IPS DF 4.7 (cell line): ENCODE measurements around the gene MXRA5.
"Not testable (repeated sequence)": the region's sequence is repeated elsewhere in the genome, so short reads cannot be mapped to it uniquely, and the experiment has no call there.

Experiments used
- DNase-seq: peaks from one replicate; pipeline ENCODE4 v3.0.0-alpha.2; 2013; ENCODE audit warnings: low spot score; ENCODE audit errors: extremely low read depth

MXRA5 gene

DNA sequence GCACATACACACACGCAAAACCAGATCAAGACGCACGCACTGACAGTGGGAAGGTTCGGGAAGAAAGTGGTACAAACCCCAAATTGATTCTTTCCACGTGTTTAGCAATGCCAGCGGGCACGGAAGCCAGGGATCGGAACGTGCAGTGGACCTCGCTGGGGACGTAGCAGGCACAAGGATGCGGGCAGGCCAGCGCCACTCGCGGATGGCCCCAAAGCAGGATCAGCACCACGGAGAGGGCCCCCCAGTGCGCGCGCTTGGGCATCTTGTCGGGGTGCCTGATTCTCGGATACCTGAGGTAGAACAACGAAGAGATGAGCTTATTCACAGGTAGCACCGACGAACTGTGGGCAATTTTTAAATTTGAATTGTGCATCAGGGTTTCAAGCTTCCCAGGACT, 2.9 kb downstream of the MXRA5 start:
- DNase-seq: not testable (repeated sequence)

DNA sequence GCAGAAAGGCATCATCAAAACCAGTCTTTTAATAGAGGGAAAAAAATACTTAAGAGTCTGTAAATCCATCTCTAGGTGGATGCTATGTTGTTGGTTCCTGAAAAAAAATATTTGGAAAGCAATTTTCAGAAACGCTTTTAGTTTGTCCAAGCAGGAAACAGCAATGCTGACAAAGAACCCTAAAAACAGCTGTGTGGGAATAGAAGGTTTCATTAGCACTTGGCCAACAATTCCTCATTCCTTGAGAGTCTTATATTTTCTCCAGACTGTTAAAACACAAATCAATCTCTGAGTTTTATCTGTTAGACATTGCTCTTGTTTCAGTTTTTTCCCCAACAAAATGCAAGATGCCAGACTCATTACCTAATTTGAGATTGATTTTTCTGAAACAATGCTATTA, 6.4 kb downstream of the MXRA5 start:
- no peak for DNase-seq

DNA sequence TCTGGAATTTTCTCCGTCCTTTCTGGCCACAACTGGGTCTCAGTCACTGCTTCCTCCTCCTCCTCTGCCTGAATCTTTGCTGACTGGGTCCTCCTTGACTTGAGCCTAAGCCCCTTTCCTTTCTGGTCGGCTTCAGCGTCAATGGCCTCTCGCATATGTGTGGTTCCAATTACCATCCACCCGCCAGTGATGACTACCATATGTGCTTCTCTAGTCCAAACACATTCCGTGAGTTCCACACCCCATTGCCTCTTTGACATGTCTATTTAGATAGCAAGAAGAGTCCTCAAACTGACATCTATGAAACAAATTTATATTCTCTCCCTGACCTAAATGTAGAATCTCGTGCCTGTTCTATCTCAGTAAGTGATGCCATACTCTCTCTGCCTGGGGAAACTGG, 19.8 kb downstream of the MXRA5 start:
- DNase-seq: no peak

DNA sequence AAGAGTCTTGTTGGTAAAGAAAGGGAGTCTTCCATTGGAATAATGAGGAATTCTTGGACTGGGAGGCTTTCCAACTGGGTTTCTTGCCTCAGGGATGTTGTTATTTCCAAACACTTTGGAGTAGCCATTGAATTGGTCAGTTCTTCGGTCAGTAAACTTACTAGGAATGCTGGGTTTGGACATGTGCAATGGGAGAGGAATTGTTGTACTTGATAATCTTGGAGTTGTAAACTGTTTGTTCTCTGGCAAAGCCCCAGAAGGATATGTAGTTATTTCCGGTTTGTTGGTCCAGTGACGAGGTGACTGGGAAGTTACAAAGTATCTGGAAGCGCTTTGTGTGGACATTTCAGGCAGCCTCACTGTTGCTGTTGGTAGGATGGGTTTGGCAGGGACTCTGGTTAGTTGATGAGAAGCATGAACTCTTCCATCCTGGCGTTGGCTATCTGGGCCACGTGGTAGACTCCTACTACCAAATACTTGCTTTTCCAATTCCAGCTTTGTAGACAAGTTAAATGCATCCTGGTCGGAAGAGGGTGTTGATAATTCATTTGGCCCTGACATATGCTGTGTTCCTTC, 25.9 kb downstream of the MXRA5 start:
- no peak for DNase-seq

DNA sequence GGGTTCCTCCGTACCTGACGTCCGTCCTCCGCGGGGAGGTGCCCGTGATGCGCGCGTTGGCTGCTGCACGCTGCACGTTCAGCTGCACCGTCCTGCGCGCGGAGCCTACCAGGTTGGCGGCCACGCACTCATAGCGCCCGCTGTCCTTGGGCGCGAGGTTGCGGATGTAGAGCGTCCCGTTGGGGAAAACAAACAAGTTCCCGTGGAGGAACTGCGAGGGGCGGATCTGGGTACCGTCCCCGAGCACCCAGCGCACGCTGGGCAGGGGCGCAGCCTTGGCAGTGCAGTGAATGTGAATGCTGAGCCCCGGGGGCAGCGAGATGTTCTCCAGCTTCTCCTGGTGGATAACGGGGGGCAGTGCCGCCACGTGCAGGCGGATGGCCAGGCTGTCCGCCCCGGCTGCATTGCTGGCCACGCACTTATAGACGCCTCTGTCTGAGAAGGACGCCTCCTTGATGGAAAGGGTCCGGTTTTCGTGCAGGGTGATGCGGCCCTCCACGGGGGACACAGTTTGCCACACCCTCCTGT, 29.2 kb downstream of the MXRA5 start:
- DNase-seq: no peak

DNA sequence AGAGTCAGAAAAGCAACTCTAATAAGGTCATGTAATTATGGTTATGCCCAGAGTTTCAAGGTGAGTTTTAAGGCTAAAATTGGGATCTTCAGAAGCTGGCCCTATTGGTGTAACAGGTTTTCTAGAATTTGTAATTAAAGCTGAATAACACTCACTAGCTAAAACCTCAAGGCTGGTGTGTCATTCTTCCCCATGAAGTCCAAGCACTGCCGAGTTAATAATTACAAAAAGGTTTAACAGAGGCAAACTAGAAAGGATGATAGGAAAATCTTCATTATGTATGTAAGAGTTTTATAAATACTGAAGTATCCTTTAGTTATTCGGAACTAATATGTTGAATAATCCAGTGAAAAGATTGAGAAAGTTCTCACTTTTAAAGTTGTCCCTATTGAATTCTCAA, 34.3 kb downstream of the MXRA5 start:
- no peak for DNase-seq

DNA sequence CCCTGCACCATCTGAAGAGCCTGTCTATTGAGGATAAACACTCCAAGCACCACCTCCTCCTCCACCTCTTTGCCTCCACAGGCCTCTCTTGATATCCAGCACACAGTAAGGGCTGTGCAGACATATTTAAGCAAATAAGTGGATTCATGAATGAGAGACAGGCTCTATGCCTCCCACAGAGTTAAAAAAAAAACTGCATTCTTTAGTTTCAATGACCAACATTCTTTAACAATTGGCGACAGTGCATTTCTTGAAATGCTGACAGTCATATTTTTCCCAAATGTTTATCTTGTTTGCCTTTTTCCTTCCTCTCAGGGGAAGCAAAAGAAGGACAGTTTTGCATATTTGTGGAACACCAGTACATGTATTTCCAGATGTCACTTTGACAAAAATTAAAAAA, 38.6 kb downstream of the MXRA5 start:
- no peak for DNase-seq

DNA sequence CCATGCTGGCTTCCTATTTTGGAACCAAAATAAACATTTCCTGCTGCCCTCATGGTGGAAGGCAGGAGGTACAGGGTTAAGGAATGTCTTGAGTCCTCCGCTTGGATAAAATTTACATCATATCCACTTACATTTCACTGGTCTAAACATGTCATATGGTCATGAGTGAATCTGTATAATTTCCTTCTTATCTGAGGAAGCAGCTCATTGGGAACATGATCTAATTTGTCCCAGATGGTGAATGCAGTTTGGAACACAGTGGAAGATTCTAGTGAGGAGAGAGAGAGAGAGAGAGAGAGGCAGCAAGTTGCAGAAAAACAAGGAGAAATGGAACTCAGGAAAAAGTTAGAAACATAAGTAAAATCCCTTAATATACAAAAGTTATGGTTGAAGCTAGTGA, 46.8 kb downstream of the MXRA5 start:
- no peak for DNase-seq

DNA sequence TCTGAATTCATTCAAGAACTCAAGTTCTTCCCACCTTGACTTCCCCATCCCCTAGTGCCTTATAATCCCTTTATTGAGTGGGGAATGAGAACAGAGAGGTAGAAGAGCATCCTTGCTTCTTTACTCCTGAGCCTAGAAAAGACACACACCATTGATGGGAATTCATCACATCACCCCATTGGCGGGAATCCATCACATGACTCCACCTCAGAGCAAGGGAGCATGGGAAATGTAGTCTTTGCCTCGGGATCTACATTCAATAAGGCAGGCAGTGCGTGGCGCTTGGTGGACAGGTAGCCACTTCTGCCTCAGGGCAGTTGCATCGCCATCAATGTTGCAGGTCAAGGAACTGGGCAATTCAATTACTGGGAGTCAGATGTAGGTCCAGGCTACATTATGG, 50.7 kb downstream of the MXRA5 start:
- DNase-seq: peak; percentile 1

DNA sequence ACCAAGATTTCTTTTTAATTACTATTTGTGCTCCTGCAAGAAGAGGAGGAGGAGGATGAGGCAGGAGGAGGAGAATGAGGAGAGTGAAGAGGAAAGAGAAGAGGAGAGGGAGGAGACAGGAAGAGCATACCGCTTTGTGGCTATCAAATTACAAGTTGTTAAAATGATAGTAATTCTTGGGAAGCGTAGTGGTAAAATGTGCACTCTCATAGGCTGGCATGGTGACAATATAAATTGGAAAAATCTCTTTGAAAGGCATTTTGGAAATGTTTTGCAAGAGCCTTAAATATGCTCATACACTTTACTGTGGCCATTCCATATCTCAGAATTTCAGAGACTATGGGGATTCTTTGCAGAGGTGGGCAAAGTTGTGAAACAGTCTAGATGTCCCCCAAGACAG, 53.2 kb downstream of the MXRA5 start:
- DNase-seq: no peak

DNA sequence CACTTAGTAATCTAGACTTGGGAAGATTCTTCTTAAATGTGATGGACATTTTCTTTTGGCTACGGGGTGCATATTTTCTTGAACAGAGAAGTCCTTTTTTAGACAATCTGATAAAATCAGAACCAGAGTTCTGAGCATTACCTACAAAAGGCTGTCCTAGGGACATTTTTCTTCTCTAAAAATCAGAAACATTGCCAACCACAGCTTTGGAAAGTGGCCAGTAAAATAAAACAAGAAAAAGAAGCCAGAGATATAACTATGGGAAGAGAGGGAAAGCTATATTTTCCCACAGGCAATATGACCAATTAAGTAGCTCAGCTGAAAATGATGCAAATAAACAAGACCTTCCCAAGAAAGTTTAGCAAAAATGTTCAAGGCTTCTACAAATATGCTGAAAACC, 55.9 kb downstream of the MXRA5 start:
- no peak for DNase-seq

DNA sequence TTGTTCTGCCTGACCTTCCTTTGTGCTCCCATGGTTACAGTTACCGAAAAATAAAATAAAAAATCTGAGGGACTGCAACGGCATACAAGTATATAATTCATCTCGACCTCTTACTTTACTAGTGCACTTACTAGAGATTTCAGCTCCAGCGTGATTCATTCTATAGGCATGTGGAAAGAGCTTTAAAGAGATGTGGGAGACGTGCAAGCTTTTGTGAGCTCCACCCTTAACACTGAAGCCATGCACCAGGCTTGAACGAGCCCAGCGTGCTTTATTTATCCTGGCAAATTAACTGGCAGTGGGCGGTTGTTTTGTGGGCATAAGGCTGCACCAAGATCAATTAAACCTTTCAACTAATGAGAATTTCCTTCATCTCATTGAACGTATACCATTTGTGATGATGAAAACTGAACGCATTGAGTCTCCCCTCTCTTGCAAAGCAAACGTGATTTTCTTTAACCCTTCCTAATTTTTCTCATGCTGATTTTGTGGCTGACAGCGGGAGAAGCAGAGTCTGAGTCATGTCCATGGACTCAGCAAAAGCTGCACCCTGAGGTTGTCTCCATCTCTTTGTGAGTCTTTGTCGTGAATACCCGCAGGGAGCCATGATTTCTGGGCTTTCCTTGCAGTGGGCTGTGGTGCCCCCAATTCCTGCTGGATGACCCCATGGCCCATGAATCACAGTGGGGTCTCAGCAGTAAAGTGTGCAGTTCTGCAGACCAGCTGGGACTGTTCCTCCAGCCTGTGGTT, 60.1 kb downstream of the MXRA5 start:
- DNase-seq: no peak

DNA sequence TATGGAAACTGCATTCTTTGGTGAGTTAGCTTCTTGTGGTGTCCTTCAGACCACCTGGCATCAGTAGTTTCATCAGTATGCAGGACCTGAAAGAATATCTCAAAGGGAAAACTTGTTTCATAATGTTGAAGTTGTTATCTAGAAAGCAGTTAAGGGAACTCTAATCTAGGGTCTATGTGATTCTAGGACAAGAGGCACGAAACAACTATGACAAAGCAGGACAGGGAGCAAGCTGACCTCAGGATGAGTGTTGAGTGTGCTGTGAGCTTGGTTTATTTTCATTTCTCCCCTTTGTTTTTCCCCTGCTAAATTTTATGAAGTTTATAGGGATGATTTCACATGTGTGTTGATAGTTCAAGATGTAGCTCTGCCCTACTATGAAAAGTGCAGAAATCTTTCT, 65.7 kb downstream of the MXRA5 start:
- DNase-seq: no peak

DNA sequence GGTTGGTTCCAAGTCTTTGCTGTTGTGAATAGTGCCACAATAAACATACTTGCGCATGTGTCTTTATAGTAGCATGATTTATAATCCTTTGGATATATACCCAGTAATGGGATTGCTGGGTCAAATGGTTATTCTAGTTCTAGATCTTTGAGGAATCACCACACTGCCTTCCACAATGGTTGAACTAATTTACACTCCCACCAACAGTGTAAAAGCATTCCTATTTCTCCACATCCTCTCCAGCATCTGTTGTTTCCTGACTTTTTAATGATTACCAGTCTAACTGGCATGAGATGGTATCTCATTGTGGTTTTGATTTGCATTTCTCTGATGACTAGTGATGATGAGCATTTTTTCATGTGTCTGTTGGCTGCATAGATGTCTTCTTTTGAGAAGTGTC, 72.8 kb downstream of the MXRA5 start:
- not testable (repeated sequence) for DNase-seq

DNA sequence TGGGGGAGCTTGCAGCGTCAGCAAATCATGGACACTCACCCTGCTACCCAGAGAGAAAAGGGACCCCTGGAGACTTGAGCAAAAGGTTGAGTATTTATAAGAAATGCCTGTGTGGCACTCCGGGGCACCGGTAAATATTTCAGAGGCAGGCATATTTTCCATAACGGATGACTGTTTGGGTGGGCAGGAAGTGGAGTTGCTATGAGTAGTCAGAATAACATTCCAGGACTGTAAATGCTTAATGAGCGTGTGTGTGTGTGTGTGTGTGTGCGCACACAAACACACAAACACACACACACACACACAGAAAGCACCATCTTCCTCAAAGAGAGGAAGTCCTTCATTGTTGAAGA, 74.6 kb downstream of the MXRA5 start:
- no peak for DNase-seq

DNA sequence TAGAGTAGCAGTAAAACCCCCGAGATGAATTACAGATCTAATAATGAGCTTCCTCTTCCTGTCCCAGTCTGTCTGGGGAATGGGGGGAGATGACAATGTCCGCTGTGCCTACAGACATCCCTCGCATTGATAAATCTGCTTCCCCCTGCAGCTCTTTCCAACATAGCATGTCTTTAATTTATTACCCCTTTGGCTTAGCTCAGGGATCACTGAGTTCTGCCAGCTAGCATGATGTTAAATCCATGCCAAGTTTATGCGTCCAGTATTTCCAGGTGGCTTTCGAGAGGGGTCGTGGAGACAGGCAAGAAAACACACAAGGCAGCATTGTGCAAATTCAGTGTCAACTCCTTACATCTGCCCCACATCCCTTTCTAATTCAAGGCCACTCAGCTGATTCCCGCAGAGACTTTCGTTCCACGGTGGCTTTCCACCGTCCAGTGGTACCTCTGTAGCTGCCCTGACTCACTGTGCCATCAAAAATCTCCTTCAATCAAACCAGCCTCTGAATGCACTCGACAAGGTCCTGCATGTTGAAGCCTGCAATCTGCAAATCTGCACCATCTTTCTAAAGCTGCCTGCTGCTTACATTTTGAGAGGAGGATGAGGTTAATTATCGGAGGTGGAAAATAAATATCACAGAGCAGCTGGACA, 75.1 kb downstream of the MXRA5 start:
- no peak for DNase-seq

DNA sequence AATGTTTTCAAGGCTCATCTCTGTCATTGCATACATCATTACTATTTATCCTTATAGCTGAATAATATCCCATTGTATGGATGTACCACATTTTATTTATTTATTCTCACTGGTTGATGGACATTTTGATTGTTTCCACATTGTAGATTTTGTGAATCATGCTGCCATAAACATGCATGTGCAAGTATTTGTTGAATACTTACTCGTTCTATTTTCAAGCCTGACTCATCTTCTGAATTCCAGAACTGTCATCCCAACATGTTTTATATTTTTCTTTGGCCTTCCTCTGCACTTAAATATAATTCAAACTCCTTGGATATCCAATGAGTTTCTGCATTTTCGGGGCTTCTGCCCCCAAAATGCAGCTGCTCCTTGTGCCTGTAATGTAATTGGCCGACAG, 77.6 kb downstream of the MXRA5 start:
- no peak for DNase-seq

DNA sequence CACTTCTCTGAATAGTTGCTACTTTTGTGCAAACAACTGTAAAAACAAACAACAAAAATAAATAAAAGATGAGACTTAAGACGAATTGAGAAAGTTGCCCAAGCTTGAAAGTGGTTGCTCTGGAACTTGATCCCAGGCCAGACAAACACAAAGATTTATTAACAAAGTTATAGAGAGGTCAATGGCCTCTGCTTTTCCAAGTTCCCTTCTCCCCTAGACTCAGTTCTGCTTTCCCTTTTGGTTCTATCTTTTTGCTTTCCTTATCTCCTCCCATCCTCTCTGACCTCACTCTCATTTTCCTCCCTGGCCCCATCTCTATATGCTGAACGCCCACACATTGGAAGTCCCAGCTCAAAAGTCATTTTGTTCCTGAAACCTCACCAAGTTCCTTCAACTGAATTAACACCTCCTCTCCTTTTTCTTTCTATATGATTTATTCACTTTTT, 82.7 kb downstream of the MXRA5 start:
- no peak for DNase-seq

DNA sequence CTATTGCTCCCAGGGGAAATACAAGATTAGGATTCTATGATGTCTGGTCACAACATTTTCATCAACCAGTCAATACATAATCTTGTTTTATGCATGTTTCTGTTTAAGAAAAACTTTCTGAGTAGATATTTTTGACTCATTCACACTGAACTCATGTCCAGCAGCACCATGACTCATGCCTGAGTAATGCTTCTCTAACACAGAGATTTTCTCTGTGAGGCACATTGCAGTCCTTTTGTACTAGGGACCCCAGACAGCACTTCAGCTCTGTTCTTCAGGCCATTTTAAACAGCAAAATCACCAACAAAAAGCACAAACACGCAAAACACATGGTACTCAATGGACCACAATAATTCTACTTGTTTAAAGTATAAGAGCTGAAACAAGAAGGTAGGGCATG, 83.6 kb downstream of the MXRA5 start:
- DNase-seq: no peak
